ENCODE measurements around the gene ZC3H12C.
A peak's percentile ranks its signal among the peaks of the same experiment; 100 is the strongest.
"Not testable (repeated sequence)": the region's sequence is repeated elsewhere in the genome, so short reads cannot be mapped to it uniquely, and the experiment has no call there.

ZC3H12C gene

DNA sequence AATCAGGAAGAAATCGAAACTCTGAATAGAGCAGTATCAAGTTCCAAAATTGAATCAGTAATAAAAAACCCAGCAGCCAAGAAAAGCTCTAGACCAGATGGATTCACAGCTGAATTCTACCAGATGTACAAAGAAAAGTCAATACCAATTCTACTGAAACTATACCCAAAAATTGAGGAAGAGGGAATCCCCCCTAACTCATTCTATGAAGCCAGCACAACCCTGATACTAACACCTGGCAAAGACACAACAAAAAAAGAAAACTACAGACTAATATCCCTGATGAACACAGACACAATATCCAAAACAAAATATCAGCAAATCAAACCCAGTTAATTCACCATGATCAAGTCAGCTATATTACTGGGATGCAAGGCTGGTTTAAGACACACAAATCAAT lies 97.7 kb downstream of the ZC3H12C start:
- no peak overlapping the region for H3K27ac ChIP-seq
- in situ Hi-C loops (cut with HindIII; ENCODE audit: low pct_ligation_motif_present, low sequenced_read_pairs), result no loop called here
- DNase-seq, result no peak
- no peaks in the 10 kb centered on the region for H3K36me3 ChIP-seq (replicated peaks)
- no peaks in the 10 kb centered on the region for H3K27me3 ChIP-seq (replicated peaks)
- no peak overlapping the region for H3K4me3 ChIP-seq (ENCODE audit: low read depth, low read length)
- TF ChIP-seq, protein P1, sequence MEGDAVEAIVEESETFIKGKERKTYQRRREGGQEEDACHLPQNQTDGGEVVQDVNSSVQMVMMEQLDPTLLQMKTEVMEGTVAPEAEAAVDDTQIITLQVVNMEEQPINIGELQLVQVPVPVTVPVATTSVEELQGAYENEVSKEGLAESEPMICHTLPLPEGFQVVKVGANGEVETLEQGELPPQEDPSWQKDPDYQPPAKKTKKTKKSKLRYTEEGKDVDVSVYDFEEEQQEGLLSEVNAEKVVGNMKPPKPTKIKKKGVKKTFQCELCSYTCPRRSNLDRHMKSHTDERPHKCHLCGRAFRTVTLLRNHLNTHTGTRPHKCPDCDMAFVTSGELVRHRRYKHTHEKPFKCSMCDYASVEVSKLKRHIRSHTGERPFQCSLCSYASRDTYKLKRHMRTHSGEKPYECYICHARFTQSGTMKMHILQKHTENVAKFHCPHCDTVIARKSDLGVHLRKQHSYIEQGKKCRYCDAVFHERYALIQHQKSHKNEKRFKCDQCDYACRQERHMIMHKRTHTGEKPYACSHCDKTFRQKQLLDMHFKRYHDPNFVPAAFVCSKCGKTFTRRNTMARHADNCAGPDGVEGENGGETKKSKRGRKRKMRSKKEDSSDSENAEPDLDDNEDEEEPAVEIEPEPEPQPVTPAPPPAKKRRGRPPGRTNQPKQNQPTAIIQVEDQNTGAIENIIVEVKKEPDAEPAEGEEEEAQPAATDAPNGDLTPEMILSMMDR (IDR thresholded peaks at IDR 0.05; ENCODE audit: low read depth, low read length, missing control alignments), result no peak

DNA sequence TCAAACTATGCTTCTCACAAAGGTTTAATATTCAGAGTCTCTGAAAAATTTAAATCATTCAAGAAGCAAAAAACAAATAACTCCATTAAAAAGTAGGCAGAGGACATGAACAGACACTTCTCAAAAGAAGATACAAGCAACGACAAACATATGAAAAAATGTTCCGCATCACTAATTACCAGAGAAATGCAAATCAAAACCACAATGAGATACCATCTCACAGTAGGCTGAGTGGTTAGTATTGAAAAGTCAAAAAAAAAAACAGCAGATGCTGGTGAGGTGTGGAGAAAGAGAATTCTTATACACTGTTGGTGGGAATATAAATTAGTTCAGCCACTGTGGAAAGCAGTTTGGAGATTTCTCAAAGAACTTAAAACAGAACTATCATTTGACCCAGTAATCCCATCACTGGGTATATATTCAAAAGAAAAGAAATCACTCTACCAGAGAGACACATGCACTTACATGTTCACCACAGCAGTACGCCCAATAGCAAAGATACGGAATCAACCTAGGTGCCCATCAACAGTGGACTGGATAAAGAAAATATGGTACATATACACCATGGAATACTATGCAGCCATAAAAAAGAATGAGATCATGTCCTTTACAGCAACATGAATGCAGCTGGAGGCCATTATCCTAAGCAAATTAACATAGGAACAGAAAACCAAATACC lies 99.6 kb downstream of the ZC3H12C start:
- not testable (repeated sequence) for DNase-seq

DNA sequence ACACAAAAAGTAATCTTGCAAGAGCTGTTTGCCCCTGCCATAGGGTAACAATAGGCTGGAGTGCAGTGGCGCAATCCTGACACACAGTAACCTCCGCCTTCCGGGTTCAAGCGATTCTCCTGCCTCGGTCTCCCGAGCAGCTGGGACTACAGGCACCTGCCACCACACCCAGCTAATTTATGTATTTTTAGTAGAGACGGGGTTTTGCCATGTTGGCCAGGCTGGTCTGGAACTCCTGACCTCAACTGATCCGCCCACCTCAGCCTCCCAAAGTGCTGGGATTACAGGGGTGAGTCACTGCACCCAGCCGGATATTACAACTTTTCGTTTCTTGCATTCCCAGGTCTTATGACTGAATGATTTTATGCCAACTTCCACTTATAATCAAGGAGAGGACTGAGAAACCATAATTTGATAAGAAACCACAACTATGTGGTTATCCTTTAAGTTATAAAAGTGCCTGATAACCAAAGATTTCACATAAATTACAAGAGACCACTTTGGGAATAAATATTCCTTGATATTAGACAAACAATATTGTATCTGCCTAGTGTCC lies 101.1 kb downstream of the ZC3H12C start:
- H3K36me3 ChIP-seq (replicated peaks); H3K27me3 ChIP-seq (replicated peaks); H3K4me3 ChIP-seq (ENCODE audit: low read depth, low read length); in situ Hi-C loops (cut with HindIII; ENCODE audit: low pct_ligation_motif_present, low sequenced_read_pairs): not testable (repeated sequence)
- peak overlapping the region; percentile 65 for H3K27ac ChIP-seq
- peak; percentile 90 for DNase-seq

More for the DNA sequence above, 99.6 kb downstream of the ZC3H12C start:
- H3K27ac ChIP-seq; H3K4me3 ChIP-seq (ENCODE audit: low read depth, low read length); H3K36me3 ChIP-seq (replicated peaks); in situ Hi-C loops (cut with HindIII; ENCODE audit: low pct_ligation_motif_present, low sequenced_read_pairs); H3K27me3 ChIP-seq (replicated peaks): not testable (repeated sequence)

- no peaks in the 10 kb centered on the region for H3K27me3 ChIP-seq (replicated peaks)
- TF ChIP-seq, protein P1 (IDR thresholded peaks at IDR 0.05; ENCODE audit: low read depth, low read length, missing control alignments), result no peak
- no peak overlapping the region for H3K4me3 ChIP-seq (ENCODE audit: low read depth, low read length)
- no peaks in the 10 kb centered on the region for H3K36me3 ChIP-seq (replicated peaks)
- peak; percentile 81 for DNase-seq
- in situ Hi-C loops (cut with HindIII; ENCODE audit: low pct_ligation_motif_present, low sequenced_read_pairs), result no loop called here
- peak overlapping the region; percentile 65 for H3K27ac ChIP-seq
Observed at GRCh38 chr11:110196241-110196754, 103.1 kb downstream of the ZC3H12C start.

DNA sequence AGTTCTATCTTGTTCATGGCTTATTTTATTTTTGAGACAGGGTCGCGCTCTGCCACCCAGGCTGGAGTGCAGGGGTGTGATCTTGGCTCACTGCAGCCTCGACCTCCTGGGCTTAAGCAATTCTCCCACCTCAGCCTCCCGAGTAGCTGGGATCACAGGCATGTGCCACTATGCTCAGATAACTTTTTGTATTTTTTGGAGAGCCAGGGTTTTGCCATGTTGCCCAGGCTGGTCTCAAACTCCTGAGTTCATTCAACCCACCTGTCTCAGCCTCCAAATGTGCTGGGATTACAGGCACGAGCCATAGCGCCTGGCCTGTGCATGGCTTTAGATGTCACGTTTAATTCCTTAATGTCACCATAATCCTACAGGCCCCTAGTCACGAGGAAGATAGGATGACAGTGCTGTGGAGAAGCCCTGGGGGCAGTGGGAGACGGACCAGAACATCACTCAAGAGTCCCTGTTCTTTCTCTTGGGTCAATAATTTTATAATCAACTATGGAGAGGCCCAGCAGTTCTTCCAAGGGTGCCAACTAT lies 103.8 kb downstream of the ZC3H12C start:
- H3K36me3 ChIP-seq (replicated peaks), result no peaks in the 10 kb centered on the region
- H3K27me3 ChIP-seq (replicated peaks), result no peaks in the 10 kb centered on the region
- in situ Hi-C loops (cut with HindIII; ENCODE audit: low pct_ligation_motif_present, low sequenced_read_pairs), result no loop called here
- DNase-seq, result no peak
- no peak overlapping the region for H3K4me3 ChIP-seq (ENCODE audit: low read depth, low read length)
- TF ChIP-seq, protein P1 (IDR thresholded peaks at IDR 0.05; ENCODE audit: low read depth, low read length, missing control alignments), result no peak
- peak overlapping the region; percentile 65 for H3K27ac ChIP-seq

GRCh38 chr11:110198031-110198729 lies 105.0 kb downstream of the ZC3H12C start:
- H3K4me3 ChIP-seq (ENCODE audit: low read depth, low read length), result no peak overlapping the region
- TF ChIP-seq, protein P1 (IDR thresholded peaks at IDR 0.05; ENCODE audit: low read depth, low read length, missing control alignments), result no peak
- no peaks in the 10 kb centered on the region for H3K27me3 ChIP-seq (replicated peaks)
- H3K27ac ChIP-seq, result no peak overlapping the region
- DNase-seq, result no peak
- in situ Hi-C loops (cut with HindIII; ENCODE audit: low pct_ligation_motif_present, low sequenced_read_pairs), result no loop called here
- H3K36me3 ChIP-seq (replicated peaks), result no peaks in the 10 kb centered on the region

Data from brain microvascular endothelial cell (primary cell).